Measurements from ENCODE around the gene ABCA3. TPM values are rescaled to one million over a fixed set of nuclear protein-coding genes. Genes with fewer than 3 reads are reported as not detected.
"Not testable (repeated sequence)": the region's sequence is repeated elsewhere in the genome, so short reads cannot be mapped to it uniquely, and the experiment has no call there.

ABCA3 gene
- total RNA-seq, 1 experiment from 2014 or later = 3.5 TPM

DNA sequence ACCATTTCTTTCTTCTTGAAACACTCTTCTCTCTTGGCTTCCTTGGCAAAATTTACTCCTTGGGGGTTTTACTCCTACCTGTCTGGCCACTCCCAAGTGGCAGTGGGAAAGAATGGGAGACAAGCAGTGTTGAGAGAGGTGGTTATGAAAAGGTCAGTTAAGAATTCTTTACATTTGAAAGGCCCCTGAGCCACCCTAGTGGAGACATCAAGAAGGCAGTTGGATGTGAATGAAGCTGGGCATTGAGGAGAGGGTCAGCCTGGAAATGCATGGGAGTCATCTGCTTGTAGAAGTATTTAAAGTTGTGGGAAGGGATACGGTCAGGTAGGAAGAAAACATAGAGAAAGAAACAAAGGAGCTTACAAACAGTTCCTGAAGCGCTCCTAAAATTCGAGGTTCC, 46.5 kb upstream of the ABCA3 start:
- no TSS peak for BruUV-seq (replicated peaks)
- DNase-seq (ENCODE audit: unreplicated experiment) = no peak
- Mint-ChIP-seq H3K9me3 (ENCODE audit: unreplicated experiment) (peaks cover 16% of the 10 kb centered on the region), H3K4me1 (ENCODE audit: insufficient read depth, unreplicated experiment) (peaks cover 2% of the 10 kb centered on the region), H3K27me3 (ENCODE audit: insufficient read depth, unreplicated experiment) (no peaks in the 10 kb centered on the region), H3K4me3 (ENCODE audit: unreplicated experiment) (no peak overlapping the region), H3K36me3 (ENCODE audit: insufficient read depth, unreplicated experiment) (no peaks in the 10 kb centered on the region), H3K27ac (ENCODE audit: low read depth, unreplicated experiment) (no peak overlapping the region)
- TF ChIP-seq, protein P1, sequence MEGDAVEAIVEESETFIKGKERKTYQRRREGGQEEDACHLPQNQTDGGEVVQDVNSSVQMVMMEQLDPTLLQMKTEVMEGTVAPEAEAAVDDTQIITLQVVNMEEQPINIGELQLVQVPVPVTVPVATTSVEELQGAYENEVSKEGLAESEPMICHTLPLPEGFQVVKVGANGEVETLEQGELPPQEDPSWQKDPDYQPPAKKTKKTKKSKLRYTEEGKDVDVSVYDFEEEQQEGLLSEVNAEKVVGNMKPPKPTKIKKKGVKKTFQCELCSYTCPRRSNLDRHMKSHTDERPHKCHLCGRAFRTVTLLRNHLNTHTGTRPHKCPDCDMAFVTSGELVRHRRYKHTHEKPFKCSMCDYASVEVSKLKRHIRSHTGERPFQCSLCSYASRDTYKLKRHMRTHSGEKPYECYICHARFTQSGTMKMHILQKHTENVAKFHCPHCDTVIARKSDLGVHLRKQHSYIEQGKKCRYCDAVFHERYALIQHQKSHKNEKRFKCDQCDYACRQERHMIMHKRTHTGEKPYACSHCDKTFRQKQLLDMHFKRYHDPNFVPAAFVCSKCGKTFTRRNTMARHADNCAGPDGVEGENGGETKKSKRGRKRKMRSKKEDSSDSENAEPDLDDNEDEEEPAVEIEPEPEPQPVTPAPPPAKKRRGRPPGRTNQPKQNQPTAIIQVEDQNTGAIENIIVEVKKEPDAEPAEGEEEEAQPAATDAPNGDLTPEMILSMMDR (IDR thresholded peaks at IDR 0.05; ENCODE audit: unreplicated experiment) = no peak
- intact Hi-C loops (cut with micrococcal nuclease) = no loop called here
- ChIA-PET POLR2A (no interaction called here), CTCF (interaction anchor here (0.6 to 0.7 kb wide), 3 partner anchors 36 to 530 kb away, joined by 3 read pairs; no protein-coding TSS in a partner anchor)

DNA sequence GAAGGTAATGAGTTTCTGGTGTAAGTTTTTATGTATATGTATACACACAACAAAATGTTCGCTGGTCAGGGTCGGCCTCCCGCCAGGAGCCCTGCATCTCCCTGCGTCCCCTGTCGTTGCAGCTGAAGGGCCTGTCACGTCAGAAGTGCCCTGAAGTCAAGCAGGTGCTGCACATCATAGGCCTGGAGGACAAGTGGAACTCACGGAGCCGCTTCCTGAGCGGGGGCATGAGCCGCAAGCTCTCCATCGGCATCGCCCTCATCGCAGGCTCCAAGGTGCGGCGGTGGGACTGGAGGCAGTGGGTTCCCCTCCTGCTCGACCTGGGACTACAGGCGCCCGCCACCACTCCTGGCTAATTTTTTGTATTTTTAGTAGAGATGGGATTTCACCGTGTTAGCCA, 45.5 kb upstream of the ABCA3 start:
- BruUV-seq (replicated peaks); H3K36me3 Mint-ChIP-seq (ENCODE audit: insufficient read depth, unreplicated experiment); CTCF ChIA-PET; DNase-seq (ENCODE audit: unreplicated experiment); H3K4me3 Mint-ChIP-seq (ENCODE audit: unreplicated experiment); H3K27ac Mint-ChIP-seq (ENCODE audit: low read depth, unreplicated experiment); H3K4me1 Mint-ChIP-seq (ENCODE audit: insufficient read depth, unreplicated experiment); H3K27me3 Mint-ChIP-seq (ENCODE audit: insufficient read depth, unreplicated experiment); POLR2A ChIA-PET; intact Hi-C loops (cut with micrococcal nuclease): not testable (repeated sequence)
- peaks cover 16% of the 10 kb centered on the region for H3K9me3 Mint-ChIP-seq (ENCODE audit: unreplicated experiment)

DNA sequence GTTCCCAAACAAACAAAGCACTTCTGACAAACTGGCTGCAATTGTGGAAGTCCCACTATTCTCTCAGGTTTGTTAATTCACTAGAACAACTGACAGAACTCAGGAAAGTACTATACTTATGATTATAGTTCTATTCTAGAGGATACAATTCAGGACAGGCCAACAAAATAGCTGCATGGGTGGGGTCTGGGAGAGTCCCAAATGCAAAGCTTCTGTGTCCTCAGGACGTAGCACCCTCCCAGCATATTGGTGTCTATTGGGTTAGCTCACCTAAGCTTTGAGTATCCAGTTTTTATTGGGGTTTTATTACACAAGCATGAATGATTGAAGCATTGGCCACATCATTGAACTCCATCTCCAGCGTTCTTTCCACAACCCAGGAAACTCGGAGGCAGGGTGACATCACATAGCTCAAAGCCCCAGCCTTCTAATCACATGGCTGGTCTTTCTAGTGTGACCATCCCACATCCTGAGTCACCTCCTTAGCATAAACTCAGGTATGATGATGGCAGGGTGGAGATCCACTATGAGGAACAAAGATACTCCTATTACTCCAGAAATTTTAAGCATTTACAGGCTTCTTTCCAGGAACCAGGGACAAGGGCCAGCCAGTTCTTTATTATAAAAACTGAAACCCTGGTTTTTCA, 44.8 kb upstream of the ABCA3 start:
- CTCF ChIA-PET = interaction anchor here (0.7 kb wide), 1 partner anchor 9 kb away, joined by 4 read pairs; no protein-coding TSS in a partner anchor
- POLR2A ChIA-PET = no interaction called here
- Mint-ChIP-seq H3K9me3 (ENCODE audit: unreplicated experiment) (peaks cover 16% of the 10 kb centered on the region), H3K27me3 (ENCODE audit: insufficient read depth, unreplicated experiment) (no peaks in the 10 kb centered on the region), H3K4me3 (ENCODE audit: unreplicated experiment) (no peak overlapping the region), H3K4me1 (ENCODE audit: insufficient read depth, unreplicated experiment) (no peaks in the 10 kb centered on the region), H3K36me3 (ENCODE audit: insufficient read depth, unreplicated experiment) (no peaks in the 10 kb centered on the region), H3K27ac (ENCODE audit: low read depth, unreplicated experiment) (no peak overlapping the region)
- intact Hi-C loops (cut with micrococcal nuclease) = no loop called here
- BruUV-seq (replicated peaks) = no TSS peak
- no peak for DNase-seq (ENCODE audit: unreplicated experiment)
- TF ChIP-seq, protein P1 (IDR thresholded peaks at IDR 0.05; ENCODE audit: unreplicated experiment) = no peak

DNA sequence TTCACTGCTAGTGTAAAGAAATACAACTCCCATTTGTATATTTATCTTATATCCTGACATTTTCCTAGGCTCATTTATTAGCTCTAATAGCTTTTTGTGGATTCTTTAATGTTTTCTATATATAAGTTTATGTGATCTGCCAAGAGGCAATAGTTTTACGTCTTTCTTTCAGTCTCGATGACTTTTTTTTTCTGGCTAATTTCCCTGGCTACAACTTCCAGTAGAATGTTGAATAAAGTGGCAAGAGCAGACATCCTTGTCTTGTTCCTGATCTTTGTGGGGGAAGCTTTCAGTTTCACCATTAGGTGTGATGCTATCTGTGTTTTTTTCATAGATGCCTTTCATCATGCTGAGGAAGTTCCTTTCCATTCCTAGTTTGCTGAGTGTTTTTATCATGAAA, 43.9 kb upstream of the ABCA3 start:
- peaks cover 16% of the 10 kb centered on the region for H3K9me3 Mint-ChIP-seq (ENCODE audit: unreplicated experiment)
- H3K4me1 Mint-ChIP-seq (ENCODE audit: insufficient read depth, unreplicated experiment) = no peaks in the 10 kb centered on the region
- H3K36me3 Mint-ChIP-seq (ENCODE audit: insufficient read depth, unreplicated experiment) = no peaks in the 10 kb centered on the region
- no TSS peak for BruUV-seq (replicated peaks)
- H3K27ac Mint-ChIP-seq (ENCODE audit: low read depth, unreplicated experiment) = no peak overlapping the region
- TF ChIP-seq, protein P1 (IDR thresholded peaks at IDR 0.05; ENCODE audit: unreplicated experiment) = no peak
- intact Hi-C loops (cut with micrococcal nuclease) = no loop called here
- H3K4me3 Mint-ChIP-seq (ENCODE audit: unreplicated experiment) = no peak overlapping the region
- ChIA-PET CTCF (interaction anchor here (0.6 kb wide), 1 partner anchor 394 kb away, joined by 3 read pairs; no protein-coding TSS in a partner anchor), POLR2A (no interaction called here)
- DNase-seq (ENCODE audit: unreplicated experiment) = no peak
- H3K27me3 Mint-ChIP-seq (ENCODE audit: insufficient read depth, unreplicated experiment) = no peaks in the 10 kb centered on the region

Data from MCF 10A (cell line).